ENCODE measurements around the gene POLR1A. TPM values are rescaled to one million over a fixed set of nuclear protein-coding genes. Genes with fewer than 3 reads are reported as not detected.
A peak's percentile ranks its signal among the peaks of the same experiment; 100 is the strongest.

The POLR1A gene
- total RNA-seq, 4 donors from 2014 or later, result 15.6 to 21.7 (median 17.7) TPM

- no peak for ATAC-seq
Observed at GRCh38 chr2:86037795-86038192, 67.9 kb downstream of the POLR1A start.

GRCh38 chr2:86037141-86037794 lies 68.4 kb downstream of the POLR1A start:
- no peaks in the 10 kb centered on the region for H3K27me3 ChIP-seq
- WGBS, 2 donors (ENCODE audit: low coverage in 1 of 2), result 31% methylated on average over 3 of the region's 12 CpGs; no CpG with 5 or more reads in 1 of the 2 donors
- peak overlapping the region; percentile 39 to 88 (median 82) for H3K27ac ChIP-seq
- peaks cover 0 to 66% of the 10 kb centered on the region in 2 donors for H3K36me3 ChIP-seq
- H3K4me1 ChIP-seq, result peaks cover 0 to 45% (median 34%) of the 10 kb centered on the region in 3 donors
- no peak for TF ChIP-seq CTCF (IDR thresholded peaks at IDR 0.05)
- TF ChIP-seq POLR2A (IDR thresholded peaks at IDR 0.05), result no peak
- ATAC-seq, result peak; percentile 68
- no peak overlapping the region for H3K4me3 ChIP-seq
- H3K9me3 ChIP-seq, result no peaks in the 10 kb centered on the region

More at GRCh38 chr2:86037795-86038192, 67.9 kb downstream of the POLR1A start:
- no peaks in the 10 kb centered on the region for H3K9me3 ChIP-seq
- H3K4me1 ChIP-seq, result peaks cover 0 to 45% (median 34%) of the 10 kb centered on the region in 3 donors
- H3K4me3 ChIP-seq, result no peak overlapping the region
- peak overlapping the region in 3 of 4 donors; percentile 79 to 88 (median 86) for H3K27ac ChIP-seq
- H3K36me3 ChIP-seq, result peaks cover 0 to 66% of the 10 kb centered on the region in 2 donors
- 43 to 47% methylated on average over 6 to 7 of the region's 7 CpGs for WGBS, 2 donors (ENCODE audit: low coverage in 1 of 2)
- H3K27me3 ChIP-seq, result no peaks in the 10 kb centered on the region
- TF ChIP-seq EP300 (IDR thresholded peaks at IDR 0.05) (no peak), CTCF (IDR thresholded peaks at IDR 0.05) (no peak), POLR2AphosphoS5 (IDR thresholded peaks at IDR 0.05) (no peak), POLR2A (IDR thresholded peaks at IDR 0.05) (no peak)

GRCh38 chr2:86036669-86037138 lies 69.0 kb downstream of the POLR1A start:
- peaks cover 0 to 66% of the 10 kb centered on the region in 2 donors for H3K36me3 ChIP-seq
- TF ChIP-seq POLR2AphosphoS5 (IDR thresholded peaks at IDR 0.05), result no peak
- no peak for TF ChIP-seq CTCF (IDR thresholded peaks at IDR 0.05)
- no peak for TF ChIP-seq POLR2A (IDR thresholded peaks at IDR 0.05)
- no peak for TF ChIP-seq EP300 (IDR thresholded peaks at IDR 0.05)
- H3K4me1 ChIP-seq, result peaks cover 0 to 45% (median 34%) of the 10 kb centered on the region in 3 donors
- no peak overlapping the region for H3K4me3 ChIP-seq
- H3K9me3 ChIP-seq, result no peaks in the 10 kb centered on the region
- no peaks in the 10 kb centered on the region for H3K27me3 ChIP-seq
- no peak for ATAC-seq
- 20 to 25% methylated on average over 1 to 7 of the region's 7 CpGs for WGBS, 2 donors (ENCODE audit: low coverage in 1 of 2)
- peak overlapping the region; percentile 39 to 88 (median 82) for H3K27ac ChIP-seq

GRCh38 chr2:86035883-86036668 lies 69.6 kb downstream of the POLR1A start:
- ATAC-seq, result peak; percentile 82
- H3K36me3 ChIP-seq, result peaks cover 0 to 66% of the 10 kb centered on the region in 2 donors
- no peaks in the 10 kb centered on the region for H3K27me3 ChIP-seq
- TF ChIP-seq EP300 (IDR thresholded peaks at IDR 0.05) (no peak), CTCF (IDR thresholded peaks at IDR 0.05) (peak in 3 of 4 experiments; percentile 49 to 56 (median 54)), POLR2A (IDR thresholded peaks at IDR 0.05) (no peak), POLR2AphosphoS5 (IDR thresholded peaks at IDR 0.05) (peak; percentile 40)
- peaks cover 0 to 45% (median 34%) of the 10 kb centered on the region in 3 donors for H3K4me1 ChIP-seq
- H3K27ac ChIP-seq, result peak overlapping the region; percentile 39 to 88 (median 82)
- WGBS, 2 donors (ENCODE audit: low coverage in 1 of 2), result 17 to 20% methylated on average over 2 to 7 of the region's 10 CpGs
- no peaks in the 10 kb centered on the region for H3K9me3 ChIP-seq
- no peak overlapping the region for H3K4me3 ChIP-seq

All from gastroesophageal sphincter (tissue), 4 donors.